NCI-H2029 (cell line): Measurements from ENCODE around the gene DNMT3L.
"Not testable (repeated sequence)": the region's sequence is repeated elsewhere in the genome, so short reads cannot be mapped to it uniquely, and the experiment has no call there.

Source experiments
- DNase-seq: peaks from one replicate; lab custom pipeline; 2025; lab: John Stamatoyannopoulos, UW

The DNMT3L gene

GRCh38 chr21:44249204-44250037 is 12.3 kb downstream of the DNMT3L start:
- DNase-seq, result not testable (repeated sequence)

- not testable (repeated sequence) for DNase-seq
These were observed 13.8 kb downstream of the DNMT3L start for GRCh38 chr21:44247904-44248303.

- not testable (repeated sequence) for DNase-seq
These were observed 17.7 kb downstream of the DNMT3L start for GRCh38 chr21:44243980-44244379.

GRCh38 chr21:44241281-44241680 is 20.4 kb downstream of the DNMT3L start:
- not testable (repeated sequence) for DNase-seq

GRCh38 chr21:44240842-44241241 is 20.9 kb downstream of the DNMT3L start, which contains the start of gene ICOSLG:
ICOSLG (minus strand) TSS chr21:44240943; CDS start chr21:44240817, 126 bp downstream.
- not testable (repeated sequence) for DNase-seq

GRCh38 chr21:44240353-44240752 is 21.3 kb downstream of the DNMT3L start:
- DNase-seq, result not testable (repeated sequence)

GRCh38 chr21:44229561-44229960 is 32.1 kb downstream of the DNMT3L start:
- DNase-seq, result not testable (repeated sequence)

- DNase-seq, result not testable (repeated sequence)
These were observed 33.6 kb downstream of the DNMT3L start for GRCh38 chr21:44228109-44228508.

- DNase-seq, result not testable (repeated sequence)
These were observed 34.1 kb downstream of the DNMT3L start for GRCh38 chr21:44227614-44228013.

- not testable (repeated sequence) for DNase-seq
These were observed 36.1 kb downstream of the DNMT3L start for GRCh38 chr21:44225605-44226004.

- not testable (repeated sequence) for DNase-seq
These were observed 38.4 kb downstream of the DNMT3L start for GRCh38 chr21:44223334-44223733.

GRCh38 chr21:44220674-44221073 is 41.0 kb downstream of the DNMT3L start:
- DNase-seq, result not testable (repeated sequence)

GRCh38 chr21:44218461-44218860 is 43.2 kb downstream of the DNMT3L start:
- DNase-seq, result not testable (repeated sequence)

GRCh38 chr21:44211978-44212377 is 49.7 kb downstream of the DNMT3L start:
- DNase-seq, result not testable (repeated sequence)

GRCh38 chr21:44211574-44211973 is 50.1 kb downstream of the DNMT3L start:
- DNase-seq, result not testable (repeated sequence)

- not testable (repeated sequence) for DNase-seq
These were observed 53.6 kb downstream of the DNMT3L start for GRCh38 chr21:44207860-44208646.

GRCh38 chr21:44206698-44207676 is 54.7 kb downstream of the DNMT3L start:
- DNase-seq, result not testable (repeated sequence)

- DNase-seq, result not testable (repeated sequence)
These were observed 55.5 kb downstream of the DNMT3L start for GRCh38 chr21:44206187-44206586.

- DNase-seq, result not testable (repeated sequence)
These were observed 59.0 kb downstream of the DNMT3L start for GRCh38 chr21:44202590-44203299.

- DNase-seq, result not testable (repeated sequence)
These were observed 61.7 kb downstream of the DNMT3L start for GRCh38 chr21:44199997-44200396.

- DNase-seq, result no peak
These were observed 62.2 kb downstream of the DNMT3L start for GRCh38 chr21:44199448-44199847.
